ENCODE results near the gene ERRFI1.

GRCh38 chr1:7984811-7985210, 41.3 kb downstream of the ERRFI1 start:
- no peak for TF ChIP-seq GATA2 (IDR thresholded peaks at IDR 0.05; ENCODE audit: low read depth, low read length)
- no peak for TF ChIP-seq GATA3 (IDR thresholded peaks at IDR 0.05; ENCODE audit: low read depth, low read length)

Measured in SH-SY5Y (cell line).